Dermis blood vessel endothelial cell (primary cell): ENCODE data around the gene ICA1. TPM values are rescaled to one million over a fixed set of nuclear protein-coding genes. Genes with fewer than 3 reads are reported as not detected.
A peak's percentile ranks its signal among the peaks of the same experiment; 100 is the strongest.

ENCODE experiments used
- DNase-seq: peaks from one replicate; pipeline ENCODE4 v3.0.0; 2010
- total RNA-seq: library from RNA; depleted of rRNA; stranded (reverse); fragments of >200 nt; gene quantifications from 2 replicates; pipeline ENCODE4 v1.2.3, GENCODE V29; 2014

The ICA1 gene
- total RNA-seq, 1 donor from 2014 or later = 55.8 TPM

DNA sequence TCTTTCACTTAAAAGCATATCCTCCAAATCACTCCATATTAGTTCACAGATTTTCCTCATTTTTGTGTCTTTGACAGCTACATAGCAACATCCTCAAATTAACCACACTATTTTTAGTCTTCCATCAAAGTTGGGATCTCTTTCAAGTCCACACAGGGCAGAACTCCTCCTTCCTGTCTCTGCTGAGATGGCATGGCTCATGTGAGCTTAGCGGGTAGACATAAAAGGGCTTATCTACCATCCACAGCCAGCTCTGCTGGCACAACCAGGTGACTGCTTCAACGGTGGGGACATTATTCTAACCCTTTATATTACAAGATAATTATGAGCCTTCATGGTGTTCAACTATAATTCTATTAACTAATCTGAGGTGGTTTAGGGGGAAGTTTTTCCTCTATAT is 35.5 kb downstream of the ICA1 start:
- DNase-seq = no peak

DNA sequence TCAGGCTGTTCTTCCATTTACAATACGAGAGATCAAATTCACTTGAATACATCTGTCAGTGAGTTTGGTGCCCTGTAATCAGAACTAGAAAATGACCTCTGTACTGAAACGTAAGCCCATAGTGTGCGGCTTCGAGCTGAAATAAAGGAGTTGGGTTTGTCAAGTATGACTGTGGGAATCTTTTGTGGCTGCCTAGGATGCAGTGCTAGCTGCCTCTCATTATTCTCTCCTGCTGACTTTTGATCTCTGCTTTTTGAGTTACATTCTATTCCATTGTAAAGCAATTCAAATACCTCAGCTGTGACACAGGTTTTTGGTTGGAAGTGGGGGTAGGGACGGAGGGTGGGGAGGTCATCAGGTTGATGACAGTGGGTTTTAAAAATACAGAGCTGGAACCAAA is 40.4 kb downstream of the ICA1 start:
- no peak for DNase-seq

DNA sequence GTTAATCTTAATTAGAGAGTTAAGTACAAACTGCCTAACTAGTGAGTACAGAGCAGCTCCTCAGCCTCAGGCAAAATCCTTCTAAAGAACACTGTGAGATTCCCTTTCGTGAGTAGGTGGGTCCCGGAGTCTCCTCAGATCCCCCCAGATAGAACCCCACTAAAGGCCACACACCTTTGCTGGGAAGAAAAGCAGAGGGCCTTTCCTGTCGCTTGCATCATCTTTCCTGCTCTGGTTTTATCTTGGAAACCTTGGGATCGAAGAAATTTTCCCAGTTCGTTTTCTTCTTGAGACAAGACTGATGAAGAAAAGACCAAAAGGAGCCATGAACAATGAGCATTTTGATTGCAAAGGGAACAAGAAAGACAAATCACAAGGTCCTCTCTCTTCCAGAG is 40.9 kb downstream of the ICA1 start:
- DNase-seq = no peak

DNA sequence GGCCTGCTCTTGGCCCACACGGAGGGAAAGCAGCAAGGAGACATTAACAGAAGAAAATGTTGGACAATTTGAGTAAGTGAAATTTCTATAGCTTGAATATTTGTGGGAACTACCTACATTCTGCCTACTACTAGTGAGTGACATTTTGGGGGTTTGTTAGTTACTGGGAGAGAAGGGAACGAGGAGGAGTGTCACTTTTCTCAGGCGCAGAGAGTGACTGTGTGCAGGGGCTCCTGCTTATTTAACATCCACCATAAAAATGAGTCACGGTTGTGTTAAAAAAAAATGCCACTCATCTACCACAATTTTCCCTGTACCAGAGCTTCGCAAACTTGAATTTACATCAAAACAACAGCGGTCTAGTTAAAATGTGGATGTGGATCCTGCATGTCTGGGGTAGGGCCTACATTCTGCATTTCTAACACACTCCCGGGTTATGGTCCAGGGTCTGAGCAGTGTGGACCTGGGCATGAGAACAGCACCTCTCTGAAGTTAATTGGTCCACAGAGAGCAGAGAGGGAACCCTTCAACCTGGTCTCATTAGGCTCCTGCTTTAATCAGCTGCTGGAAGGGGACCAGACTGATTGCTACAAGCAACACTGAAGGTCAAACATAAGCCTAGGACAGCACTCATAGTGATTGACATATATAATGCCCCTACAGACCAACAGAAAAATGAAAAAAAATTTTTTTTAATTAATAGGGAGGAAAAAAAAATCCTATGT is 41.4 kb downstream of the ICA1 start:
- DNase-seq = no peak

DNA sequence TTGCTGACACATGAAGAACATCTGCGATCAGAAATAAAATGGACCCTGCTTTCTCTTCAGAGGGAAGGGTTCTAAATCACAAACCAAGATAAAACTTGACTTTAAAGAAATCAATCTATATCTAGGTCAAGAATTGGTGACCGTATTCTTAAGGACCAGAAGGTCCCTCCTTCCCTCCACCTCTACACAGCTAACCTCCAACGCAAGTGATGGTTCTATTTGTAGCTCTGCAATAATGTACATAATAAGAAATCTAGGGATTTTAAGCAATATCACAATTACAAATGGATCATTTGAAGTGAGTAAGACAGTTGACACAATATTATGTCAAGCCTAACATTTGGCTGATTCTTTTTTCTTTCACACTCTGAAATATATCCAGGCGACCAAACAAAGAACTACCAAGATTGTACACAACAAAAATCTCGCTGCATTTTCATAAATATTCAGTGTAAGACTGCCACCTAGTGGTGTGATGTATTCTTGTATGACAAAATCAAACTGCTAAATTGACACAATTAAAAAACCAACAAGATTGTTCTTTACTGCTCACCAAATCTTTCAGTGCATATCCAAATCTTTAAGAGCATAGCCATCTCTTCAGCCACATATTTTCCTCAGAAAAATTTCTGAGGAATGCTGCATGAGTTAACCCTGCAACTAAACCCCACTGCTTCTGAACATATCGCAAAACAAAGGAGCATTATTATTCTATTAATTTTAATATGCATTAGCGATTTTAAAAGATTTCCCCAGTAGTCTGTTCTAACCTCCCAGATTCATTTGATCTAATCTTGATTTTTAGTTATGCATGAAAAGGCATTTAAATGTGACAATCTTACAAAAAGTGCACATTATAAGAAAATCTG is 44.5 kb downstream of the ICA1 start:
- peak; percentile 87 for DNase-seq

GRCh38 chr7:8216334-8216690 is 45.7 kb downstream of the ICA1 start:
- no peak for DNase-seq

- no peak for DNase-seq
Observed at GRCh38 chr7:8215648-8216333, 46.2 kb downstream of the ICA1 start.

- no peak for DNase-seq
Observed at GRCh38 chr7:8214244-8214824, 47.6 kb downstream of the ICA1 start.

DNA sequence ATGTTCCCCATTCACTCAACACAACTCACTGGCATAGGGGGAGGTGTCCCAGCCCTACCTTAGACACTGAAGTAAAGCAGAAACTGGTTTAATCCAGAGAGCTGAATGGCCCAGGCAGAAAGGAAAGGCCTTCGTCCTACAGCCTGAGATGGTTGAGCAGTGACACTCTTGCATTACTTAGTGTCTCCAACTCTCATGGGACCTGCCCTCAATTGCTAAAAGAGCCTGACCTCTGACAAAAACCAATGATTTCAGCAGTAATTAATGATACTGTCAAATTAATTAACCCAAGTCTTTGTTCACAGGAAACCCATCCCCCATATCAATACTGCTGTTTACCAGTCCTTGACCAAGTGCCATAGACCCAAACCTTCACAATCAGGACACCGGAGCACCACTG is 48.6 kb downstream of the ICA1 start:
- DNase-seq = no peak

DNA sequence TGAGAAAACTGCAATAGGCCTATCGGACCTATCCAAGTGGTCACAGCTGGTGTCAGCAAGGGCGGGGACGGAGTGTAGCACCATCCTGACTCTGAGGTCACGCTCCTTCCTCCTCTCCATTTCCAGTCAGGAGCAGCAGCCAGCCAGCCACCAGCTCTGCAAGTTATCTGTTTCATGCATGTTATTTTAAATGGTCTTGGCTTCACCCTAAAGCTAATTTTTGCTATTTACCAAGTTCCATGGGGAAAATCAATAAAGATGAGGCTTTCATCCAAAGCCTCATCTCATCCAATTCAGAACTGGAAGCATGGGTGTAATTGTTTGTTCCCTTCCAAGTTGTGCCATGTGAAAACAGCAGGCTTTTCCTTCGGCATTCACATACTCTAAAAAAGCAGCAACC is 49.3 kb downstream of the ICA1 start:
- DNase-seq = no peak

DNA sequence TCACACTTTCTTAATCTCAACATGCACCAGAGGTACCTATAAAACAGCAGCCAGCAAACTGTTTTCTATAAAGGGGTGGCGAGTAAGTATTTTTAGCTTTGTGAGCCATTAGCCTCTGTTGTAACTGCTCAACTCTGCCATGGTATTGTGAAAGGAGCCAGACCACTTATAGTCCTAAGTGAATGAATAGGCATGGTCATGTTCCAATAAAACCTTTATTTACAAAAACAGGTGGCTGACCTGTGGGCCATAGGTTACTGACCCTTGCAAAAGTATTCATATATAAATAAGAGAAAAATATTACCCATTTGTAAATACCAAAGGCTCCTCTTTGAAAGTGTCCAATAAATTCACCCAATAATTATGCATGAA is 50.3 kb downstream of the ICA1 start:
- DNase-seq = no peak

DNA sequence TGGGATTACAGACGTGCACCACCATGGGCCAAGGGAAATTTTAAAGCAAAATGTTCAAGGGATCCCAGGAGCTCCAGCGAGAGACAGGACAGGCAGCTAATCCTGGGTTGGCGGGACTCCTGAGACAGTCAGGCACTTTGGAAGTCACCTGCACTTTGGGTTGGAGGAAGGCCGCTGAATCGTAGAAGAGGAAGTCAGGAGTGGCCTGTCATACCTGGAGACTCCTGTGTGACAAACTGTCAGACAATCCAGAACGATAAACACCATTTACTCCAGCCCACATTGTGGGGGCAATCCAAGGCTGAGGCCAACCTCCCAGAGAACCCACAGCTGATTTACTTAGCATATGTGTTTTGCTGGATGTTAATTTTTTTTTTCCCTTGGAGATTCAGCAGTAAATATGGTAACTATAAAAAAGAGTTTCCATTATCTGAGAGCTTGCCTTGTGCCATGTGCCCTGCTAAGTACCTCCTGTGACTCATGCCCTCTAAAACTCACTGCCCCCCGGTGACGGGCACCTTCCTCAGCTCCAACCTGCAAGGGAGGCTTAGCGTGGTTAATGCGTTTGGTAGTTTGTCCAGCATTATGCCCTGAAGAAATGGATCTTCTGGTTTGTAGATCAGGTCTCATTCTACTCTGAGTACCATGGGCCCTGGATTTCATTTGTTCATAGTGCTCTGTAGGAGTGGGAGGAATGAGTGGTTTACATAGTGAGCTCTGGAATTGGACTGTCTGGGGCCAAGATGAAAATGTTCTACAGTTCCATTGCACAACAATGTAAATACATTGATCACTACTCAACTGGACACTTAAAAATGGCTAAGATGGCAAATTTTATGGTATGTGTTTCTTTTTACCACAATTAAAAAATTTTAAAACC is 50.9 kb downstream of the ICA1 start:
- DNase-seq = no peak

DNA sequence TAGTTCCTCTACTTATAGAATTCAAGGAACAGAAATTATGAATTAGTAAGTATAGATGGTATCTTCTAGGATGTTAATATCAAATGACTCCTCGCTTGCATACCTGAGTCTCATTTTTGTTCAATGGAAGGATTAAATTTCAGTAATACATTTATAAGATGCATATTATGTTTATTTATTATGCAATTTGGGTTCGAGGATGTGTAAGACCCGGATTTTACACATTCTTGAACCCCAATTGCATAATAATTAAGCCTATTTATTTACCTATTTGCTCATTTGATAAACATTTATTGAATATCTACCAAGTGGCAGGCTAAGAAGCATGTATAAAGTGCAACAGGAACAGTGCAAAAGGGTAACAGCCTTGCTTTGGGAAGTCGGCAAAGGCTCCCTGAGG is 52.6 kb downstream of the ICA1 start:
- no peak for DNase-seq

DNA sequence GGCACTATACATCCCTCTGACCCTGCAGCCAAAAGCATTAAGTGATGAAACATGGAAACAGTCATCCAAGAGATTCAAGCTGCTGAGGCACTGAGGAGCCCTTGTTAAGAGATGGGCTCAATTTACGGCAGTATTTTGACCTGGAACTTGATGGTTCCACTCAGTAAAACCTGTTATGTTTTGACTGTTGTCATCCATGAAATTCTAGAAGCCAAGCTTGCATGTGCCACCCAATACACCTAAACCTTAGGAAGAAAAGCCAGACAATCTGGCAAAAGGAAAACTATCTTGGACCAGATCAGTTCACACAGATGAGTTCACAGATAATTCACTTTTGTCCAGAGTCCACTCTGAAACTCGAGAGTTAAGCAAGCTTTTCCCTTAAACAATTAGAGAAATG is 53.2 kb downstream of the ICA1 start:
- DNase-seq = no peak

GRCh38 chr7:8206956-8207355 is 55.0 kb downstream of the ICA1 start:
- no peak for DNase-seq

GRCh38 chr7:8205537-8205936 is 56.4 kb downstream of the ICA1 start:
- DNase-seq = no peak

GRCh38 chr7:8205031-8205387 is 57.0 kb downstream of the ICA1 start:
- no peak for DNase-seq

DNA sequence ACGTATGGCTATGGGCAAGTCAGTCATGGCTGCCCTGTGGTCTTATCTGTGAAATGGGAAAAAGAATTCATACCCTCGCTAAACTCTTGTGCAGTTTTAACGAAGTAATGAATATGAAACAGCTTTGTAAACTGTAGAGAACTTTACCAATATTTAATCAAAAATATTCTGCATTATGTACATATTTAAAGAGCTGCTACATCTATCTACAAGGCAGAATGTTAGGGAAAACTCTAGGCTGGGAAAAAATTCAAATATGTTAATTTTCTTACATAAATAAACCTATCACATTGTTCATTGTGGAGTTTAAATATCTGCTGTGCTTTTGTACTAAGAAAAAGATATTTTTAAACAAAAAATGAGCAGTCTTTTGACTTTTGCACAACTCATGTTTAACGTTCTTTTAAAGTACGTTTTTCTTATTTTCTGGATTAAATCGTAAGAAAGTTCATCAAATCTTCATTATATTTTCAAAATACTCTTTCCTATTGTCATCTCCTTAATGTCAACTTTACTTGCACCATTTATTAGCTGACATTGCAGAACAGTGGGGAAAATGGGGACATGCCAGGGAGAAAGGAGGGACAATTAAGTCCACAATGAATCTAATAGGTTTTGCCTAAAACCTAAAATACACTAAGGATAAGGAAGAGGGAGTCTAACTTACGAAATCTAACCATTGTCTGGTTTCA is 57.5 kb downstream of the ICA1 start:
- DNase-seq = no peak

GRCh38 chr7:8201846-8202441 is 60.0 kb downstream of the ICA1 start:
- DNase-seq = no peak

- DNase-seq = no peak
Observed at GRCh38 chr7:8200717-8201116, 61.2 kb downstream of the ICA1 start.

DNA sequence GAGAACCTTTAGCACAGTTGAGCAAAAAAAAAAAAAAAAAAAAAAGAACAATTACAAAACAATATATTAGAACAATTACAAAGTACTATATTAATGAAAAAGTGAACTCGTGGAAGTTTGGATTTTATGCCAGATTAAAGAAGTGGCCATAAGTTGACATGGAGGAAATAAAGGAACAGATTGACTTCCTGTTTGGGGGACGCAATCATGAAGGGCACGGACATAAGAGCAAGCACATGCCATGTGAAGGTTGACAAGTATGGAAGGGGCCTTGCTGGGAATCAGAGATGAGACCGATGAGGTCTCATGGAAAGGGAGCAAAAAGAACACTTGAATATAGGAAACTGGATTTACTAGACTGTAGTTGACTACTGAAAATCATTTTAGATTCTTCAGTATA is 61.7 kb downstream of the ICA1 start:
- no peak for DNase-seq
